ENCODE data around the gene LMX1B. TPM values are rescaled to one million over a fixed set of nuclear protein-coding genes. Genes with fewer than 3 reads are reported as not detected.
"Not testable (repeated sequence)": the region's sequence is repeated elsewhere in the genome, so short reads cannot be mapped to it uniquely, and the experiment has no call there.

Gene LMX1B
- total and polyA plus RNA-seq, 3 donors from 2014 or later, result 2.8 to 7.6 (median 7.6) TPM

DNA sequence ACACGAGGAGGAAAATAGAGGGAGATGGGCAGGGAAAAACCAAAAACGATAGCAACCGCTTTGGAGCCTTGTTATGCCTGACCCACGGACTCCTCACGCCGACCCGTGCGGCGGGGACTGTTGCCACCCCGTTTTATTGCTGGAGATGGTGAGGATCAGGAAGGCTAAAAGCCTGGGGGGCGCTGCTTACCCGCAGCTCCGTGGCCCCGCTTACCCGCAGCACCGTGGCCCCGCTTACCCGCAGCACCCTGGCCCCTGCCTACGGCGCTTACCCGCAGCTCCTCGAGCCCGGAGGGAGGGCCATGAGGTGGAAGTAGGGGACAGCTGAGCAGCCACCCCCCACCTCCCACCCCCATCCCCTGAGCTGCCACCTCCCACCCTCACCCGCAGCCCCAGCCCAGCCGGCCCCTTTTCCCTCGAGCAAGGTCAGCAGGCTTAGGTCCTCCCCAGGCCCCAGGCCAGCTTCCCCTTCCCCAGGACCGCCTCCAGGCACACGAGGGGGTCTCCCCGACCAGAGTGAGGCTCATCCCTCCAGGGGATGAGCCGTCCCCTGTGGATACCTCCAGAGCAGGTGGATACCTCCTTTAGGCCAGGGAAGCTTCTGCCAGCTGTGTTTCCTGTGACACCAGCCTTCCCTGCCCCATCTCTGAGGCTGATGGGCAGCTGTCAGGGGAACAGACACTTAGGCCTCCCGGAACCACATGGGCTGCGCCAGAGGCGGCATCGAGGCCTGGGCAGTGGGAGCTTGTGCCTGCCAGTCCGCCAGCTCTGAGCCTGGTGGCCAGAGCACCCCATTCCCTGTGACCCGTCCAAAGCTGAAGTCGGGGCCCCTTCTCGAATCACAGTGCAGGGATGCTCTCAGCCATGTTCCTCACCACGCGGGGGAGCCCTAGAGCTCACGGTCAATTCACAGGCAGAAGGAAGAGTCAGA, 92.3 kb downstream of the LMX1B start:
- TF ChIP-seq POLR2A (IDR thresholded peaks at IDR 0.05), result no peak
- TF ChIP-seq, protein P1, sequence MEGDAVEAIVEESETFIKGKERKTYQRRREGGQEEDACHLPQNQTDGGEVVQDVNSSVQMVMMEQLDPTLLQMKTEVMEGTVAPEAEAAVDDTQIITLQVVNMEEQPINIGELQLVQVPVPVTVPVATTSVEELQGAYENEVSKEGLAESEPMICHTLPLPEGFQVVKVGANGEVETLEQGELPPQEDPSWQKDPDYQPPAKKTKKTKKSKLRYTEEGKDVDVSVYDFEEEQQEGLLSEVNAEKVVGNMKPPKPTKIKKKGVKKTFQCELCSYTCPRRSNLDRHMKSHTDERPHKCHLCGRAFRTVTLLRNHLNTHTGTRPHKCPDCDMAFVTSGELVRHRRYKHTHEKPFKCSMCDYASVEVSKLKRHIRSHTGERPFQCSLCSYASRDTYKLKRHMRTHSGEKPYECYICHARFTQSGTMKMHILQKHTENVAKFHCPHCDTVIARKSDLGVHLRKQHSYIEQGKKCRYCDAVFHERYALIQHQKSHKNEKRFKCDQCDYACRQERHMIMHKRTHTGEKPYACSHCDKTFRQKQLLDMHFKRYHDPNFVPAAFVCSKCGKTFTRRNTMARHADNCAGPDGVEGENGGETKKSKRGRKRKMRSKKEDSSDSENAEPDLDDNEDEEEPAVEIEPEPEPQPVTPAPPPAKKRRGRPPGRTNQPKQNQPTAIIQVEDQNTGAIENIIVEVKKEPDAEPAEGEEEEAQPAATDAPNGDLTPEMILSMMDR (IDR thresholded peaks at IDR 0.05), result peak in 1 of 3 experiments; percentile 32
- 15 to 34% methylated on average over 14 to 39 of the region's 41 CpGs for WGBS, 2 donors
- Histone ChIP-seq H3K36me3 (ENCODE audit: low read depth, missing control alignments) (no peaks in the 10 kb centered on the region), H3K4me3 (no peak overlapping the region), H3K4me1 (peaks cover 14% of the 10 kb centered on the region), H3K27me3 (no peaks in the 10 kb centered on the region), H3K9me3 (no peaks in the 10 kb centered on the region), H3K27ac (no peak overlapping the region)
- peak; percentile 77 for DNase-seq
- intact Hi-C loops (cut with DNase I; ENCODE audit: low total_unique reads), result loop anchor here (10.0 kb wide), 1 partner anchor 79 kb away; no protein-coding TSS in a partner anchor

DNA sequence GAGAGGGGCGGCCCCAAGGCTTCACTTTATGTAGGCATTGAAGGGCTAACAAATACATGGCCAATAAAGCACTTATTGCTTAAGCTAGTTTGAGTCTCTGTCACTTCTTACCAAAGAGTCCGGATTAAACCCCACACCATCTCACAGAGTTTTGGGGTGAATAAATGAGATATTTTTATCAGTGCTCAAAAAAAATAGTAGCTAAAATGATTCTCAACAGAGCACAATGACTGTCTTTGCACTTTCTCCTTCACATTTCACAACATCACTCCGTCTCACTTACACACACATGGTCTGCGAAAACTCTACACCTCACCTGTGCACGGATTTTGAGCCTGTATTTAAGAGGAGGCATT, 92.9 kb downstream of the LMX1B start:
- Histone ChIP-seq H3K36me3 (ENCODE audit: low read depth, missing control alignments) (no peaks in the 10 kb centered on the region), H3K27ac (no peak overlapping the region), H3K27me3 (no peaks in the 10 kb centered on the region), H3K4me3 (no peak overlapping the region), H3K9me3 (no peaks in the 10 kb centered on the region), H3K4me1 (peaks cover 14% of the 10 kb centered on the region)
- TF ChIP-seq, protein P1 (IDR thresholded peaks at IDR 0.05), result no peak
- TF ChIP-seq POLR2A (IDR thresholded peaks at IDR 0.05), result no peak
- no peak for DNase-seq
- 66 to 73% methylated on average over 5 of the region's 5 CpGs for WGBS, 2 donors
- intact Hi-C loops (cut with DNase I; ENCODE audit: low total_unique reads), result loop anchor here (10.0 kb wide), 1 partner anchor 78 kb away; no protein-coding TSS in a partner anchor

DNA sequence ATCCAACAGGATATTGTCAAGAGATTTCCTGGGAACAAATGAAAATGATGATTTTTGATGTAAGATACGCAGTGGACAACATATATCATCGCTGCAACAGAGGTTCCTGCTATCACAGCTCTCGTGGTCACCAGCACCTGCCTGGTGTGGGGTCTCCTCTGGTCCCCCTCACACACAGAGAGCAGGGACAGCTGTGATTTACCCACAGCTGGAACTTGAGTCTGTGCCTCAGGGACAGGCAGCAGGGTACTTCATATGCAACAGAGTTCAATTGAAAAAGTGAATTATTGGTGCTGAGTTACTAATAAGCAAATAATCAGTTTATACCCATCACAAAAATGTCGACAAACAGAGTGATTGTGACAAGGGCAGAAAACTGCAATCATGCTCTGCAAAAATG, 93.4 kb downstream of the LMX1B start:
- Histone ChIP-seq H3K9me3 (no peaks in the 10 kb centered on the region), H3K36me3 (ENCODE audit: low read depth, missing control alignments) (no peaks in the 10 kb centered on the region), H3K27me3 (no peaks in the 10 kb centered on the region), H3K4me1 (peaks cover 14% of the 10 kb centered on the region), H3K27ac (no peak overlapping the region), H3K4me3 (no peak overlapping the region)
- intact Hi-C loops (cut with DNase I; ENCODE audit: low total_unique reads), result loop anchor here (10.0 kb wide), 1 partner anchor 78 kb away; no protein-coding TSS in a partner anchor
- 81 to 85% methylated on average over 4 of the region's 4 CpGs for WGBS, 2 donors
- DNase-seq, result no peak
- TF ChIP-seq, protein P1 (IDR thresholded peaks at IDR 0.05), result no peak
- TF ChIP-seq POLR2A (IDR thresholded peaks at IDR 0.05), result no peak

DNA sequence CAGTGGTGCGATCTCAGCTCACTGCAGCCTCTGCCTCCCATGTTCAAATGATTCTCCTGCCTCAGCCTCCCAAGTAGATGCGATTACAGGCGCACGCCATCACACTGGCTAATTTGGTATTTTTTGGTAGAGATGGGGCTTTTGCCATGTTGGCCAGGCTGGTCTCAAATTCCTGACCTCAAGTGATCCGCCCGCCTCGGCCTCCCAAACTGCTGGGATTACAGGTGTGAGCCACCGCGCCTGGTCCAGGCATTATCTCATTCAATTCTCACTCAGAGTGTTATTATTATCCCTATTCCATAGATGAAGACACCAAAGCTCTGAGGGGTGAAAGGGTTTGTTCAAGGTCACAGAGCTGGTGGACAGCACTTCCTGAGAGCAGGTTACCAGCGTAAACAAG, 94.0 kb downstream of the LMX1B start:
- H3K27me3 ChIP-seq; H3K9me3 ChIP-seq; H3K4me3 ChIP-seq; H3K27ac ChIP-seq; DNase-seq; H3K36me3 ChIP-seq (ENCODE audit: low read depth, missing control alignments): not testable (repeated sequence)
- intact Hi-C loops (cut with DNase I; ENCODE audit: low total_unique reads), result loop anchor here (10.0 kb wide), 1 partner anchor 77 kb away; no protein-coding TSS in a partner anchor
- WGBS, 2 donors, result 95 to 96% methylated on average over 10 of the region's 10 CpGs
- H3K4me1 ChIP-seq, result peaks cover 14% of the 10 kb centered on the region

DNA sequence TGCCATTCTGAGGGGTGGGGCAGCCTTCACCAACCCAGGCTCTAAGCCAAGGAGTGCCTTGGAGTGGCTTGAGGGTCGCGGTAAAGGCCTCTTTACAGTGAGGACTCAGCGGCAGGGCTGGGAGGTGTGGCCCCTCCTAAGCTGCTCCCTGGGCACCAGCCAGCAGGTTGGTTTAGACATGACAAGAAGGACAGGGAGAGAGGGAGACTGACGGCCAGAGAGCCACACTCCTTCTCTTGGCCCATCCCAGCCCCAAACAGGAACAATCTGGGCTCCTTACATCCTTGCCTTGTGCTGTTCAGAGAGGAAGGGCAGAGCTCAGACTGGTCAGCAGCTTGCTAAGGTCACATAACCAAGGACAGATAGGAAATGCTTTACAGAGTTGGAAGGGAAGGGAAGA, 94.5 kb downstream of the LMX1B start:
- no peak for TF ChIP-seq POLR2A (IDR thresholded peaks at IDR 0.05)
- TF ChIP-seq, protein P1 (IDR thresholded peaks at IDR 0.05), result no peak
- DNase-seq, result no peak

More for the DNA sequence above, 94.5 kb downstream of the LMX1B start:
- no peaks in the 10 kb centered on the region for H3K9me3 ChIP-seq
- H3K4me1 ChIP-seq, result peaks cover 14% of the 10 kb centered on the region
- intact Hi-C loops (cut with DNase I; ENCODE audit: low total_unique reads), result loop anchor here (10.0 kb wide), 1 partner anchor 77 kb away; no protein-coding TSS in a partner anchor
- no peak overlapping the region for H3K4me3 ChIP-seq
- WGBS, 2 donors, result 50 to 78% methylated on average over 1 to 4 of the region's 4 CpGs
- no peaks in the 10 kb centered on the region for H3K36me3 ChIP-seq (ENCODE audit: low read depth, missing control alignments)
- H3K27me3 ChIP-seq, result no peaks in the 10 kb centered on the region
- no peak overlapping the region for H3K27ac ChIP-seq
